ENCODE measurements around the gene TAOK3. TPM values are rescaled to one million over a fixed set of nuclear protein-coding genes. Genes with fewer than 3 reads are reported as not detected.

The TAOK3 gene
- total and polyA plus RNA-seq, 2 of the 8 experiments (the other 6 are each of a cell fraction or from before 2014, with no cell fraction given), result 5.2 to 9.3 TPM

- H3K14ac ChIP-seq (ENCODE audit: insufficient read length), result no peak overlapping the region
- no peaks in the 10 kb centered on the region for H3K9me3 ChIP-seq (ENCODE audit: insufficient read depth in 2 of 2, low read depth in 1 of 2, low read length in 1 of 2)
- no peak overlapping the region for H3K9ac ChIP-seq (replicated peaks in 1 of 4; ENCODE audit: extremely low read depth in 1 of 4, low read depth in 3 of 4, low read length in 3 of 4)
- ChIA-PET CTCF (ENCODE audit: partially characterized antibody) (no interaction called here), POLR2A (ENCODE audit: partially characterized antibody) (no interaction called here)
- no peak overlapping the region for H3K23ac ChIP-seq (ENCODE audit: insufficient read length)
- no peak overlapping the region for H4K5ac ChIP-seq (ENCODE audit: insufficient read length, low read depth, low read length)
- H4K20me1 ChIP-seq (replicated peaks in 1 of 2; ENCODE audit: control insufficient read depth in 1 of 2, insufficient read depth in 2 of 2, low read length in 2 of 2), result no peaks in the 10 kb centered on the region
- H2BK20ac ChIP-seq (ENCODE audit: low read length), result no peak overlapping the region
- no peak overlapping the region for H2BK12ac ChIP-seq (ENCODE audit: low read depth, low read length)
- TF ChIP-seq CTBP2 (IDR thresholded peaks at IDR 0.05; ENCODE audit: borderline replicate concordance, insufficient read depth, insufficient read length, low read length) (no peak), GABPA (IDR thresholded peaks at IDR 0.05; ENCODE audit: borderline replicate concordance, insufficient read depth, low read length) (no peak), JUND (IDR thresholded peaks at IDR 0.05; ENCODE audit: low read length) (no peak), SIX5 (IDR thresholded peaks at IDR 0.05; ENCODE audit: low read depth, low read length) (no peak), TBP (IDR thresholded peaks at IDR 0.05; ENCODE audit: low read depth, low read length) (no peak), EZH2 (IDR thresholded peaks at IDR 0.05; ENCODE audit: low read depth, low read length, severe bottlenecking) (no peak), FOSL1 (IDR thresholded peaks at IDR 0.05; ENCODE audit: insufficient read depth, low read depth, low read length) (no peak), TEAD4 (IDR thresholded peaks at IDR 0.05; ENCODE audit: low read depth, low read length) (no peak), BCL11A (IDR thresholded peaks at IDR 0.05; ENCODE audit: low read depth in 2 of 2, low read length in 2 of 2) (no peak), MAFK (IDR thresholded peaks at IDR 0.05; ENCODE audit: low read depth, low read length) (no peak), SP4 (IDR thresholded peaks at IDR 0.05; ENCODE audit: low read length) (no peak), POU5F1 (IDR thresholded peaks at IDR 0.05; ENCODE audit: low read depth, low read length) (no peak), CEBPB (IDR thresholded peaks at IDR 0.05; ENCODE audit: low read depth, low read length) (no peak), CBX8 (IDR thresholded peaks at IDR 0.05; ENCODE audit: borderline replicate concordance, low read depth, low read length) (no peak), RAD21 (IDR thresholded peaks at IDR 0.05 in 1 of 2, conservative IDR thresholded peaks at IDR 0.05 in 1 of 2; ENCODE audit: low read depth in 2 of 2, low read length in 2 of 2) (no peak), CHD1 (IDR thresholded peaks at IDR 0.05; ENCODE audit: low read depth, low read length) (no peak)
- no peak overlapping the region for H2BK120ac ChIP-seq (replicated peaks; ENCODE audit: low read depth, low read length)
- no peak overlapping the region for H3K4me3 ChIP-seq (ENCODE audit: extremely low read depth in 1 of 4, insufficient read depth in 2 of 4, low read depth in 3 of 4, low read length in 4 of 4)
- H3K56ac ChIP-seq (replicated peaks; ENCODE audit: insufficient read length, low read depth, low read length), result no peak overlapping the region
- H4K8ac ChIP-seq (ENCODE audit: extremely low read depth, insufficient read depth, low read length), result no peak overlapping the region
- H3K18ac ChIP-seq (ENCODE audit: extremely low read depth, low read length), result no peak overlapping the region
- no peak overlapping the region for H3K27ac ChIP-seq (ENCODE audit: low read depth, low read length)
- H3K79me2 ChIP-seq (ENCODE audit: control insufficient read depth in 1 of 2, insufficient read depth in 2 of 2, low read length in 2 of 2), result no peaks in the 10 kb centered on the region
- no peaks in the 10 kb centered on the region for H3K4me1 ChIP-seq (replicated peaks in 1 of 4; ENCODE audit: control insufficient read depth in 3 of 4, insufficient read depth in 4 of 4, low read length in 3 of 4)
- no peak overlapping the region for H2BK5ac ChIP-seq (ENCODE audit: low read depth, low read length)
- no peaks in the 10 kb centered on the region for H3K23me2 ChIP-seq (ENCODE audit: low read depth, low read length)
- H2AFZ ChIP-seq (ENCODE audit: low read length), result no peak overlapping the region
- no peak overlapping the region for H3K4me2 ChIP-seq (ENCODE audit: insufficient read depth in 1 of 2, low read depth in 2 of 2, low read length in 2 of 2)
- H3K4ac ChIP-seq (replicated peaks; ENCODE audit: insufficient read length, low read depth, low read length), result no peak overlapping the region
- H4K91ac ChIP-seq (replicated peaks; ENCODE audit: insufficient read length, low read length), result no peak overlapping the region
- no peaks in the 10 kb centered on the region for H3K36me3 ChIP-seq (ENCODE audit: control insufficient read depth in 2 of 4, insufficient read depth in 4 of 4, low read length in 3 of 4)
- H3K79me1 ChIP-seq (ENCODE audit: low read depth, low read length), result no peaks in the 10 kb centered on the region
- no peak overlapping the region for H2AK5ac ChIP-seq (ENCODE audit: low read depth, low read length)
- no peak overlapping the region for H2BK15ac ChIP-seq (ENCODE audit: low read length)
- no peak for DNase-seq (ENCODE audit: low read depth in 1 of 2, low spot score in 2 of 2)
- 87% methylated on average over 4 of the region's 4 CpGs; no CpG with 5 or more reads in 1 of the 2 experiments for WGBS, 2 experiments (ENCODE audit: extremely low coverage in 1 of 2, insufficient coverage in 1 of 2, insufficient read length in 1 of 2, insufficient replicate concordance in 2 of 2, low coverage in 1 of 2, low lambda C conversion rate in 2 of 2, missing lambda C conversion rate in 1 of 2)
- no peaks in the 10 kb centered on the region for H3K27me3 ChIP-seq (replicated peaks in 1 of 4; ENCODE audit: control insufficient read depth in 3 of 4, extremely low read depth in 1 of 4, insufficient read depth in 3 of 4, low read length in 3 of 4)
- no peak for FAIRE-seq
Measured at GRCh38 chr12:118361889-118362288, 10.8 kb downstream of the TAOK3 start.
